ENCODE measurements around the gene FAM83B.
"Not testable (repeated sequence)": the region's sequence is repeated elsewhere in the genome, so short reads cannot be mapped to it uniquely, and the experiment has no call there.

FAM83B gene

GRCh38 chr6:54846243-54846856 is at the start of gene FAM83B:
Gene FAM83B, plus strand, starts transcription at chr6:54846771. Its CDS starts 23,476 bp downstream, at chr6:54870247.
- no peak for DNase-seq

DNA sequence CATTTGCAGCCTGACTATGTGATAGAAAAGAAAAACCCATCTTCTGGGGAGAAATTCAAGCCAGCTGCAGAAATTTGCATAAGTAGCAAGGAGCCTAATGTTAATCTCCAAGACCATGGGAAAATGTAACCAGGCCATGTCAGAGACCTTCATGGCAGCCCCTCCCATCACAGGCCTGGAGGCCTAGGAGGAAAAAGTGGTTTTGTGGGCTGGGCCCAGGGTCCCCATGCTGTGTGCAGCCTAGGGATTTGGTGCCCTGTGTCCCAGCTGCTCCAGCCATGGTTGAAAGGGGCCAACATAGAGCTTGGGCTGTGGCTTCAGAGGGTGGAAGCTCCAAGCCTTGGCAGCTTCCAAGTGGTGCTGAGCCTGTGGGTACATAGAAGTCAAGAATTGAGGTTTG is 49.7 kb upstream of the FAM83B start:
- DNase-seq: not testable (repeated sequence)

DNA sequence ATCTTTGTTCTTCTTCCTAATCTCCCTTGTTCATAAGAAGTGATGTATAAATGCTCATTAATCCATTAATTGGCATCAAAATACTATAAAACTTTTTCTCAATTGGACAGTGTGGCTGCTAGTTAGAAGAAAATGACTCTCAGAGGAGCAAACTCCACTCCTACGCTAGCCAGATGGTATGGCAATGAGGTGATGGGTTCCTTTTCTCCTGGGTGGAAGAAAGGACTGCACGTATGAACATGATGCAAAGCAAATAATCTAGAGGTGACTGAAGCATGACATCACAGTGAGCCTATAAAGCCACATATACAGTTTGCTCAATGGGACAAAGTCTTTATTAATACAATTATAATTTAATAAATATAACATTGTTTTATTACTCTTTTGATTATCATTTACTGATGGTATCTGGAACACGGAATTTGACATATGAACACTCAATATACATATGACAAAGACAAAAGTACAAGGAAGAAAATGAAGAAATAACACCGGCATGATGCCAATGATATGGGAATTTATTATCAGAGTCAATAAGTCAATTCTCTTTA is 46.4 kb upstream of the FAM83B start:
- DNase-seq: no peak

DNA sequence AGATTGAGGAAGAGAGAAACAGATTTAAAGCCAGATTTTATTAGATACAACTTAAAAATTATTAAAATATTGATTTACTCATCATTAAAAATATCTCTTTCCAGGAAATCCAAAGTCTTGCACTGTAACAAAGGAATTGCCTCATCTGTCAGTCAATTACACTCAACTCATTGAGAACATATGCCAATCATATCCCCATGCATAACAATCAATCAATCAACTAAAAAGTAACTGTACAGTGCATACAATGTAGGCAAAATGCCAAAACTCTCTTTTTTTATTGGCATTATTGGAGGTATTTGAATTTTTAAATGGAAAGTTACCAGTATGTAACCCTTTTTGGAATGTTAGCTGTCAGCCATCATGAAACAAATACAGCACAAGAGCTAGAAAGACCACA is 45.3 kb upstream of the FAM83B start:
- DNase-seq: no peak

- no peak for DNase-seq
Observed at GRCh38 chr6:54801669-54802068, 44.9 kb upstream of the FAM83B start.

DNA sequence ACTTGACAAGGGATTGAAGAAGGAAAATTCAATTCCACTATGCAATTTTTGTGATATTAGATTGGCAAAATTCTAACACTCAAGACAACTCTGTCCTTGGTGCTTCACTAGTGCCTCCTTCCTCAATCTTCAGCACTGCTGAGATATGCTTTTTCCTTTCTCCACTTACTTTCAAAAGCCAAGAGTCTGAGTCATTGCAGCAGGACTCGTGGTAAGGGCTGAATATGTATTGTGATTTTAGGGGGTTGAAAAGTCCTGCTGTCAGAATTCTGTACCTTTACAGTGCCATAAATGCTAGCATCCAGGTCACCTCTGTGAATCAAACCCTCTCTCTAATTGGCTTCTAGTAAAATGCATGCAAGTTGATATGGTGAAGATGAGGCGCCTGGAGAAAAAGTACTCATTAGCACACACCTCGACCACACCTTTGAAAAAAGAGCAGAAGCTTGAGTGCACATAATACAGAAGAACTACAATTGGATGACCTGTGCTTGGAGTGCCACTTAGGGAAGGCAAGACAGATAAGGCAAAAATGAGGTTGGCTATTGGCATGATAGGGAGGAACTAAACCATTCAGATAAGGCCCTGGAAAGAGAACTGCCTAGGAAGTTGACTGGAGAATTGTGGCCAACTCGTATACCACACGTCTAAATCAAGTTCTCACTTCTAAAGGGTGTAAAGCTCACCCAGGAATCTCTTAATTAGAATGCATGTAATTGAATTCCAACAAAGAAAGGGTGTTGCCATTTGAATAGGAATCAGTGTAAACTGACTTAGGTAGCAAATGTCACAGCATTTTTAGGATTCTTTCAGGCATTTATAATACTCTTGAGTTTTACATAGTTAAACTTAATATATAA is 43.6 kb upstream of the FAM83B start:
- no peak for DNase-seq

GRCh38 chr6:54805077-54805476 is 41.5 kb upstream of the FAM83B start:
- DNase-seq: no peak

GRCh38 chr6:54810147-54810546 is 36.4 kb upstream of the FAM83B start:
- DNase-seq: no peak

DNA sequence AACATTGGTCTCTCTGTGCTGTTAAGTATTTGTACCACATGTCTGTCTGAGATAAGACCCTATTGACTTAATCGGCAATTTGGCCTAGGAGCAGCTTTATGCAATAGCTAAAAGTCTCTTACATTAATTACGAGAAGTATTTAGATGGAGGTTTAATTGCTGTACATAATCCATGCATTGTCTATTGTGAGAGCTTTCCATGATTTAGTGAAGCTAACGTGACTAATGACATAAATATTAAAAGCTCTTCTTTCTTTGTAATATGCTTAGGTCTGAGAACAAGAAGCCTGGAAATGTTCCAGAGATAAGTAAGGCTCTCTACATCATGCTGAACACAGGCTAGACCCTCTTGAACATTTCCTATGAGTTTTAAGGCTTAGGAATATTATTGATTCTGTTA is 32.7 kb upstream of the FAM83B start:
- DNase-seq: no peak

DNA sequence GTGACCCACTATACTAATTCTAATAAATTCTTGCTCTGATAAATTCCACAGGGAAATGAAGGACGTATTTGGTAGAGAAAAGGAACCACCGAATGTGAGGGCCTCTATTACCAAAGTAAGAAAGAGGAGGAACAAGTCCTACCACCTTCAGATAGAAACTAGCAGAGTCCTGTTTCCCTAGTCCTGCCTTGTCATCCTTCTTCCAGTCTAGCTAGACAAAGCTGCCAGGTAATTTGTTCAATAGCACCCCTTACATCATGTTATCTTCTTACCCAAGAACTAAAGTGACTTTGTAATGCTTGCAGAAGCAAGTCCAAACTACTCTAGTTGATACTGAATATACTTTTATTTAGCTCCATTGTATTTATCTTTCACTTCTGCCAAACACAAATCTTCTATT is 29.3 kb upstream of the FAM83B start:
- DNase-seq: no peak

- DNase-seq: no peak
Observed at GRCh38 chr6:54817834-54818233, 28.7 kb upstream of the FAM83B start.

- DNase-seq: not testable (repeated sequence)
Observed at GRCh38 chr6:54824225-54824624, 22.3 kb upstream of the FAM83B start.

DNA sequence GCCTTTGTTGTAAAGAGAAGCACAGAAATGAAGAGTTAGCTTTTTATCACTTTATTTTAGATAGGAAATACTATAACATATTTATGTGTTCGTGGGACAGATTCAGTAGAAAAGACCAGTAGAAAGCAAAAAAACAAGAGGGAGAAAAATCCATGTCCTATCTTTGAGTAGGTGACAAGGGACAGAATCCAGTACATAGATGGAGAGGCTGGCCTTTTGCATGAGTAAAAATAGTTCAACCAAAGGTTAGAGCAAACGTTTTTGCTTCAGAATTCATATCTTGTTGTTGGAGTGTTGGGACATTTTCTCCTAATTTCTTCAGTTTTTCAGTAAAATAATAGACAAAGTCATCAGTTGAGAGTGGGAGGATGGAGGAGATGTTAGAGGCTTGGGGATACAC is 19.6 kb upstream of the FAM83B start:
- DNase-seq: no peak

DNA sequence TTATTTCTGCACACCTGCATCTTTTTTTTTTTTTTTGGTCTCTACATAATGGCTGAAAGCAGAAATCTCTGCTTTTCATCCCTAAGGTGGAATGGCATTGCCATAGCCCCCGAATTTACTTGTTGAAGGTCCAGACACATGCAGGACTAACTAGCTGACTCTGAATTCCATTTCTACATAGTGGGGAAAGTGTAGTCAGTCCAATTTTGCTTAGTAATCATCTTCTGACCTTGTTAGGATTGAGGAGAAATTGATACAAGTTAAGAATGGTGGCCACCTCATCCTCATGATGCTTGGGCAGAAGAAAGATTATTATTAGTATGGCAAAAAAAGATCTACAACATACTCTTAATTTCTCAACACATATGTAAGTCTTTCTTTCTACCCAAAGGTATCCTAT is 16.4 kb upstream of the FAM83B start:
- DNase-seq: no peak

DNA sequence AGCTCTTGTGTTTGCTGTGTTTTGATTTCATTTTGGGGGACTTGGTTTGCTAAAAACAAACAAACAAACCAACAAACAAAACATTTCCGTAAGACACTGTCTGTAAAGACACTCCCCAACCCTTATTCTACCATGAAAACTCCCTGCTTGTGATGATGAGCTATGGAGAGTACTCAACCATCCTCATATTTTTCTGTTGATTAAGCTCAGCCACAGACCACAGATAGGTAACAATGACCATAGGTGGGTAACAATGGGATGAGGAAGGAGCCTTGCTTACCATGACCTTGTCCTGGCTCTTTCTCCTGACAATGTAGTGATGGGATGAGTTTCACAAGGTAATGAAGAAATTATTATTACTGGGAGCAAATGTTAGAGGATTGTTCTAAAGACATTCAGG is 11.4 kb upstream of the FAM83B start:
- no peak for DNase-seq

GRCh38 chr6:54846857-54847674 is 495 bp downstream of the FAM83B start:
- no peak for DNase-seq

DNA sequence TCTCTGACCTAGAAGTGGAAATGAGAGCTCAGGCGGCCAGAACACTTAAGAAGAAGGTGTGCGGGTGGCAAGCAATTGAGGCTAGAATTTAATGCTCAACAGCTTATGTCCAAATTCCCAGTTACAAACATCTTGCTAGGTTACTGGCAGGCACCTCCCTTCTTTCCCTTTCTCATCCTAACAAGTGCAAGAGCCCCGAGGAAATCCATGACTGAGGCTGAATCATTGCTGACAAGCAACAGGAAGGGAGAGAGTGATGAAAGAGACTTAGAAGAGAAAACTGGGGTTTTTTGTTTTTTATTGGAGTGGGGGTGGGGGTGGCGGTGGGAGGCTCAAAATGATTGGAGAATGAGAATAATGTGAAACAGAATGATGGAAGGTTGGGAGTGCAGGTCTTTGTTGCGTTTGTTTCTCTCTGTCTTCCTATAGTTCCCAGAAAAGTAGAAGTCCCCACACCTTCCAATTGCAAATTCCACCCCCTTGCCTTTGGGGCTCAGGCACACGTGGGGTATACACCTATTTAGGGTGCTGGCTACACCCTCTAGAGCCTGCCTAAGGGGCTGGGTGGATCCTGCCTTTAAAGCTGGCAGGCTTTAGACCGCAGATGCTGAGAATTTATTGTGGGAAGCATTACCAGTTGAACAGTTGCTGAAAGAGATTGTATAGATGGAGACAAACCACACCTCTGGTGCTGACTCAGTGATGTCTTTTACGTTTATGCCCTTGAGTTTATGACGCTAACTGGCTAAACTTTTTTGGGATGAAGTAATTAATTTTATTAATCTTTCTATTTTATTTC is 1.4 kb downstream of the FAM83B start:
- DNase-seq: no peak

- DNase-seq: no peak
Observed at GRCh38 chr6:54850114-54850513, 3.5 kb downstream of the FAM83B start.

- DNase-seq: no peak
Observed at GRCh38 chr6:54856129-54856528, 9.6 kb downstream of the FAM83B start.

- DNase-seq: no peak
Observed at GRCh38 chr6:54860132-54860531, 13.6 kb downstream of the FAM83B start.

DNA sequence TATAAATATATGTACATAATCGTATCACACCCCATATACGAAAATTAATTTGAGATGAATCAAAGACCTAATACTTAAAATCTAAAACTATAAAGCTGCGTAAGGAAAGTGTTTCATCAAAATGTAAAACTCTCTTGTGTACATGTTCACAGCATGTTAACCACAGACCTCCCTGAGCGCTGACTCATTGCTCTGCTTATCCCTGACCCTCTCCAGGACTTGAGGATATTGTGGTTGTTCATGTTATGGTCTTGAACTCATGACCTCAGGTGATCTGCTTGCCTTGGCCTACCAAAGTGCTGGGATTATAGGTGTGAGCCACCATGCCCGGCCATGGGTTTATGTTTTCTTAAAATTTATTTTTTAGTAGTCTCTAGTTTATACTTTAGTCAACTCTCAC is 14.2 kb downstream of the FAM83B start:
- no peak for DNase-seq

DNA sequence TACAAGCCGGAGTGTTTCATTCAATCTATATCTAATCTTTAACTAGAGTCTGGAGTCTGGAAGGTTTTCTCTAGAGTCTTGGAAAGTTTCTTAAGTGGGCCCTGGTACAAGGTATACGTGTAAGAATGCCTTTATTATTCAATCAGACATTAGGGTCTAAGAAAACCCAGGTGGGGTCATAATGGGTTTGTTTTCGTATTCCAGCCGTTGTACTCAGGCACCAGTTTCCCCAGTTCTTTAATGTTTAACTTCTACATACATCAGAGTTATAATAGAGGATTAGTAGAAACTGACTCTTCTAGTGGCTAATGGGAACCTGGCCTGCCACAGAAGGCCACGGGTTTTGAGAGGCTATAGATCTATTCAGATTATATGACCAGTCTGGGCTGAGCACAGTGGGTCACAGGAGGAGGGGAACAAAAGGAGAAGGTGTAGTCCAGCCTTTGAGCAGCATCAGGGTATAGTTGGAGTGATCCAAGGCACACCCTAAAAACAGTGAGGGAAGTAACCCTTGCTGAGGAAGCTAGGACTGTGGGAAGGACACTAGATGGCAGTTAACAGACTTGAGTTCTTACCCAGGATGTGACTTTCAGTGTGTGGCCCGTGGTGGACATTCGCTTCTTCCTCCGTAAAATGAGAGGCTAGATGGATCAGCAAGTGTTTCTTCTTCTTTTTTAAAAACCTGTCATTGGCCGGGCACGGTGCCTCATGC is 15.5 kb downstream of the FAM83B start:
- no peak for DNase-seq
